ENCODE results near the gene CNOT1. TPM values are rescaled to one million over a fixed set of nuclear protein-coding genes. Genes with fewer than 3 reads are reported as not detected.

The CNOT1 gene
- total and polyA plus RNA-seq, 10 of the 15 experiments (the other 5 are each of a cell fraction or from before 2014, with no cell fraction given) = 101 to 246 (median 175) TPM

DNA sequence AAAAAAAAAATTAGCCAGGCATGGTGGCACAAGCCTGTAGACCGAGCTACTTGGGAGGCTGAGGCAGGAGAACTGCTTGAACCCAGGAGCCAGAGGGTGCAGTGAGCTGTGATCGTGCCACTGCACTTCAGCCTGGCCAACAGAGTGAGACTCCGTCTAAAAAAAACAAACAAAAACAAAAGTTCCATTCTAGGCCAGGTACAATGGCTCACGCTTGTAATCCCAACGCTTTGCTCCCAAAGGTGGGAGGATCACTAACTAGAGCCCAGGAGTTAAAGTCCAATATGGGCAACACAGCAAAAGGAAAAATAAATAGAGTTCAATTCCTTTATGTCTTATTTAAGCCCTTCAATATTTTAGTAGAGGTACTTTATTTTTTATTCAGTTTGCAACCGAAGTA lies 47.5 kb downstream of the CNOT1 start:
- in situ Hi-C loops (cut with MboI) = no loop called here
- BruUV-seq (replicated peaks) = no TSS peak

More for the DNA sequence above, 47.5 kb downstream of the CNOT1 start:
- no peak overlapping the region for H3K4me2 ChIP-seq (ENCODE audit: control insufficient read depth, insufficient read depth)
- intact Hi-C loops (cut with micrococcal nuclease; ENCODE audit: unreplicated experiment) = no loop called here
- FAIRE-seq = no peak
- no peaks in the 10 kb centered on the region for H3K4me1 ChIP-seq (ENCODE audit: control insufficient read depth, insufficient read depth, low read length)
- no peak overlapping the region for H2AFZ ChIP-seq (ENCODE audit: control insufficient read depth, low read depth, low read length)
- H3K27me3 ChIP-seq (replicated peaks in 1 of 2; ENCODE audit: control insufficient read depth in 2 of 2, insufficient read depth in 2 of 2, low read length in 1 of 2) = no peaks in the 10 kb centered on the region
- ChIA-PET SMC1A (ENCODE audit: uncharacterized antibody, unreplicated experiment) (no interaction called here), RAD21 (ENCODE audit: unreplicated experiment) (no interaction called here), POLR2A (no interaction called here), CTCF (no interaction called here)
- no peak for TF ChIP-seq CBFB (IDR thresholded peaks at IDR 0.05; ENCODE audit: low read depth)
- TF ChIP-seq BMI1 (IDR thresholded peaks at IDR 0.05; ENCODE audit: borderline replicate concordance) = no peak
- no peak for TF ChIP-seq POLR2A (IDR thresholded peaks at IDR 0.05; ENCODE audit: low read depth, low read length)
- TF ChIP-seq, protein P1, sequence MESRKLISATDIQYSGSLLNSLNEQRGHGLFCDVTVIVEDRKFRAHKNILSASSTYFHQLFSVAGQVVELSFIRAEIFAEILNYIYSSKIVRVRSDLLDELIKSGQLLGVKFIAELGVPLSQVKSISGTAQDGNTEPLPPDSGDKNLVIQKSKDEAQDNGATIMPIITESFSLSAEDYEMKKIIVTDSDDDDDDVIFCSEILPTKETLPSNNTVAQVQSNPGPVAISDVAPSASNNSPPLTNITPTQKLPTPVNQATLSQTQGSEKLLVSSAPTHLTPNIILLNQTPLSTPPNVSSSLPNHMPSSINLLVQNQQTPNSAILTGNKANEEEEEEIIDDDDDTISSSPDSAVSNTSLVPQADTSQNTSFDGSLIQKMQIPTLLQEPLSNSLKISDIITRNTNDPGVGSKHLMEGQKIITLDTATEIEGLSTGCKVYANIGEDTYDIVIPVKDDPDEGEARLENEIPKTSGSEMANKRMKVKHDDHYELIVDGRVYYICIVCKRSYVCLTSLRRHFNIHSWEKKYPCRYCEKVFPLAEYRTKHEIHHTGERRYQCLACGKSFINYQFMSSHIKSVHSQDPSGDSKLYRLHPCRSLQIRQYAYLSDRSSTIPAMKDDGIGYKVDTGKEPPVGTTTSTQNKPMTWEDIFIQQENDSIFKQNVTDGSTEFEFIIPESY (IDR thresholded peaks at IDR 0.05) = no peak
- TF ChIP-seq, protein P2, sequence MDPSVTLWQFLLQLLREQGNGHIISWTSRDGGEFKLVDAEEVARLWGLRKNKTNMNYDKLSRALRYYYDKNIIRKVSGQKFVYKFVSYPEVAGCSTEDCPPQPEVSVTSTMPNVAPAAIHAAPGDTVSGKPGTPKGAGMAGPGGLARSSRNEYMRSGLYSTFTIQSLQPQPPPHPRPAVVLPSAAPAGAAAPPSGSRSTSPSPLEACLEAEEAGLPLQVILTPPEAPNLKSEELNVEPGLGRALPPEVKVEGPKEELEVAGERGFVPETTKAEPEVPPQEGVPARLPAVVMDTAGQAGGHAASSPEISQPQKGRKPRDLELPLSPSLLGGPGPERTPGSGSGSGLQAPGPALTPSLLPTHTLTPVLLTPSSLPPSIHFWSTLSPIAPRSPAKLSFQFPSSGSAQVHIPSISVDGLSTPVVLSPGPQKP (IDR thresholded peaks at IDR 0.05; ENCODE audit: low read depth, low read length) = no peak
- H3K9me3 ChIP-seq (replicated peaks; ENCODE audit: control insufficient read depth, insufficient read depth, low read length) = no peaks in the 10 kb centered on the region
- no peaks in the 10 kb centered on the region for H3K79me2 ChIP-seq (ENCODE audit: control insufficient read depth, insufficient read depth, low read length)
- H3K4me3 ChIP-seq = no peak overlapping the region
- DNase-seq (ENCODE audit: low read depth, low spot score) = no peak
- no peak overlapping the region for H3K27ac ChIP-seq (ENCODE audit: control insufficient read depth, insufficient read depth)
- WGBS (ENCODE audit: insufficient coverage, insufficient replicate concordance, low lambda C conversion rate, missing lambda C conversion rate) = 98% methylated on average over 6 of the region's 6 CpGs
- H3K36me3 ChIP-seq (ENCODE audit: control insufficient read depth in 2 of 2, insufficient read depth in 2 of 2, low read length in 1 of 2) = peaks cover 14 to 47% of the 10 kb centered on the region in 2 experiments
- no peaks in the 10 kb centered on the region for H4K20me1 ChIP-seq (ENCODE audit: control insufficient read depth, insufficient read depth)
- no peak overlapping the region for H3K9ac ChIP-seq (ENCODE audit: control insufficient read depth, insufficient read depth, low read length)
- ATAC-seq = no peak
